ENCODE results near the gene SCG5.

Gene SCG5

DNA sequence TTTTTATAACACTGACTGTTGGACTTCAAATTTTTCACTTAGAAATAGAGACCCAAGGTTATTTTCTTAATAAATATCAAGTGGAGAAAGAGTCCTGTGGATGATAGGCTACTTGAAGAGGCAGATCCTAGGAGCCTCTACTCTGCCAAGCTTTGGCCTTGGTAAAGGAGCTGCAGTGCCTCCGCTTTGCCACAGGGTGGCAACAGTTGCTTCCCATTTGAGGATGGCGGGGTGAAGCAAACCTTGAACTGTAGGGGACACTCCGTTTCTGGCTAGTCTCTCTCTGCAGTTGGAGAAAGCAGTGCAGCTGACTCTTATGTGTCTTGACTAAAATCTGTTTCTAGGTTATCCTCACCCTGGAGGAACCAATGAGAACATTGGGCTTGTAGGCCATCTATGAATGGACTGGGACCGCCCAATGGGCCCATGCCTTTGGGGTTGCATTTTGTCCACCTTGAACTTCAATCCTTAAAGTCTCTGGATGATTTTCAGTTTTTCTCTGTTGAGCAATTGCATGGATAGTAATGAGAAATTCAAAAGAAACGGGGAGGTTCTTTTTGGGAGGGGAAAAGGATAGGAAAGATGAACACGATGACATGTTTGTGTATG is 9.8 kb downstream of the SCG5 start:
- Histone ChIP-seq H3K4me1 (ENCODE audit: low read length) (peaks cover 5% of the 10 kb centered on the region; the same call in 1 of the 2 replicates), H2AFZ (ENCODE audit: low read length) (no peak overlapping the region), H3K9me3 (replicated peaks; ENCODE audit: insufficient read depth, low read length) (no peaks in the 10 kb centered on the region), H3K4me3 (ENCODE audit: low read length) (no peak overlapping the region), H3K4me2 (ENCODE audit: low read depth, low read length) (no peak overlapping the region), H4K20me1 (ENCODE audit: insufficient read depth, low read length) (no peaks in the 10 kb centered on the region), H3F3A (ENCODE audit: insufficient read depth, low read length) (peaks cover 1% of the 10 kb centered on the region), H3K9ac (ENCODE audit: low read length) (no peak overlapping the region), H3K9me2 (replicated peaks; ENCODE audit: insufficient read depth, low read length) (no peaks in the 10 kb centered on the region), H3K27ac (ENCODE audit: low read length) (no peak overlapping the region), H3K36me3 (replicated peaks; ENCODE audit: insufficient read depth, low read length) (0 out of 2 replicates have a peak, but pooled peaks cover 7% of the 10 kb centered on the region), H3K27me3 (replicated peaks; ENCODE audit: insufficient read depth, low read length) (no peaks in the 10 kb centered on the region), H3K79me2 (ENCODE audit: low read length) (no peaks in the 10 kb centered on the region)
- TF ChIP-seq EZH2 (optimal IDR thresholded peaks at IDR 0.05; ENCODE audit: low read depth, low read length) (no peak), EZH2phosphoT487 (IDR thresholded peaks at IDR 0.05; ENCODE audit: low read length) (no peak)
- TF ChIP-seq, protein P1, sequence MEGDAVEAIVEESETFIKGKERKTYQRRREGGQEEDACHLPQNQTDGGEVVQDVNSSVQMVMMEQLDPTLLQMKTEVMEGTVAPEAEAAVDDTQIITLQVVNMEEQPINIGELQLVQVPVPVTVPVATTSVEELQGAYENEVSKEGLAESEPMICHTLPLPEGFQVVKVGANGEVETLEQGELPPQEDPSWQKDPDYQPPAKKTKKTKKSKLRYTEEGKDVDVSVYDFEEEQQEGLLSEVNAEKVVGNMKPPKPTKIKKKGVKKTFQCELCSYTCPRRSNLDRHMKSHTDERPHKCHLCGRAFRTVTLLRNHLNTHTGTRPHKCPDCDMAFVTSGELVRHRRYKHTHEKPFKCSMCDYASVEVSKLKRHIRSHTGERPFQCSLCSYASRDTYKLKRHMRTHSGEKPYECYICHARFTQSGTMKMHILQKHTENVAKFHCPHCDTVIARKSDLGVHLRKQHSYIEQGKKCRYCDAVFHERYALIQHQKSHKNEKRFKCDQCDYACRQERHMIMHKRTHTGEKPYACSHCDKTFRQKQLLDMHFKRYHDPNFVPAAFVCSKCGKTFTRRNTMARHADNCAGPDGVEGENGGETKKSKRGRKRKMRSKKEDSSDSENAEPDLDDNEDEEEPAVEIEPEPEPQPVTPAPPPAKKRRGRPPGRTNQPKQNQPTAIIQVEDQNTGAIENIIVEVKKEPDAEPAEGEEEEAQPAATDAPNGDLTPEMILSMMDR (IDR thresholded peaks at IDR 0.05; ENCODE audit: low read length) = peak; percentile 88
- DNase-seq = peak; percentile 70

DNA sequence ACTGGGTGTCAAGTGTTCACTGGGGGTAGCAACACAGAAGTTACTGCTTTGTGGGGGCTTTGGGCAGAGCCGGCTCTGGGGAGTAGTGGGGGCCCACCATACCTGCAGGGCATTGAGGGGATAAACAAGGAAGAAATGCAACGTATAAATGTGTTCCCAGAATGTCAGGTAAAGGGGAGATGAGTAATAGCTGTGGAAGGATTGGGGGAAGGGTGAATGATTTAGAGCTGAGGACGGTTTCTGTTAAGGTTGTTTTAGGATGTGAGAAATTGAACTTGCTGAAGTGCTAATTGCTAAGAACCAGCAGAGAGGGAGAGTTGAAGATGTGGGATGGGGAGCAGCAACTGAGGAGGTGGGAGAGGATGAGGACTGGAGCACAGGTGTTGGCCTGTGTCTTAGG is 10.7 kb downstream of the SCG5 start:
- no peaks in the 10 kb centered on the region for H3K9me3 ChIP-seq (replicated peaks; ENCODE audit: insufficient read depth, low read length)
- H3K9me2 ChIP-seq (replicated peaks; ENCODE audit: insufficient read depth, low read length) = no peaks in the 10 kb centered on the region
- no peak overlapping the region for H3K27ac ChIP-seq (ENCODE audit: low read length)
- TF ChIP-seq, protein P1 (IDR thresholded peaks at IDR 0.05; ENCODE audit: low read length) = no peak
- TF ChIP-seq EZH2 (optimal IDR thresholded peaks at IDR 0.05; ENCODE audit: low read depth, low read length) = no peak
- TF ChIP-seq EZH2phosphoT487 (IDR thresholded peaks at IDR 0.05; ENCODE audit: low read length) = no peak
- H3K4me1 ChIP-seq (ENCODE audit: low read length) = peaks cover 10% of the 10 kb centered on the region; the same call in 1 of the 2 replicates
- no peak for DNase-seq
- no peaks in the 10 kb centered on the region for H4K20me1 ChIP-seq (ENCODE audit: insufficient read depth, low read length)
- H3K4me3 ChIP-seq (ENCODE audit: low read length) = no peak overlapping the region
- H2AFZ ChIP-seq (ENCODE audit: low read length) = no peak overlapping the region
- 0 out of 2 replicates have a peak, but pooled peaks cover 7% of the 10 kb centered on the region for H3K36me3 ChIP-seq (replicated peaks; ENCODE audit: insufficient read depth, low read length)
- no peak overlapping the region for H3K9ac ChIP-seq (ENCODE audit: low read length)
- peaks cover 9% of the 10 kb centered on the region for H3F3A ChIP-seq (ENCODE audit: insufficient read depth, low read length)
- no peaks in the 10 kb centered on the region for H3K27me3 ChIP-seq (replicated peaks; ENCODE audit: insufficient read depth, low read length)
- H3K4me2 ChIP-seq (ENCODE audit: low read depth, low read length) = no peak overlapping the region
- H3K79me2 ChIP-seq (ENCODE audit: low read length) = no peaks in the 10 kb centered on the region

DNA sequence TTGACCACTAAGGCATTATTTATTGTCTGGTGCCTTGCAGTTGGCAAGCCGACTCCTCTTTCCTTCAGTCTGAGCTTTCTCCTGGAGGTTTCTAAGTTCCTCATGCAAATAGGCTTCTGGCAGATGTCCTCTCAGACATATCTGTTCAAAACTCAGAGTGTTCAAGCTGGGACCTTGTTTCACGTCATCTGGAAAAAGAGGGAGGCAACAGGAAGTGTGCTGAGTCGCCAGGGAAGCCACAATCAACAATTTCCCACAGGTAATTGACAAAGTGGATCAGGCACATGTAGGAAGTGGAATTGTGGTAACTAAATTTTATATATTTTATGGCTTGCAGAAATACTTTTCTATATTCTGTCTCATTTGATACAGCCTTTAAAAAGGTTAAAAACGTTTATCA is 14.6 kb downstream of the SCG5 start:
- no peaks in the 10 kb centered on the region for H3K79me2 ChIP-seq (ENCODE audit: low read length)
- H3K4me3 ChIP-seq (ENCODE audit: low read length) = no peak overlapping the region
- no peak overlapping the region for H2AFZ ChIP-seq (ENCODE audit: low read length)
- no peaks in the 10 kb centered on the region for H4K20me1 ChIP-seq (ENCODE audit: insufficient read depth, low read length)
- no peak overlapping the region for H3K27ac ChIP-seq (ENCODE audit: low read length)
- no peaks in the 10 kb centered on the region for H3K27me3 ChIP-seq (replicated peaks; ENCODE audit: insufficient read depth, low read length)
- 0 out of 2 replicates have a peak, but pooled peaks cover 7% of the 10 kb centered on the region for H3K36me3 ChIP-seq (replicated peaks; ENCODE audit: insufficient read depth, low read length)
- no peaks in the 10 kb centered on the region for H3K9me2 ChIP-seq (replicated peaks; ENCODE audit: insufficient read depth, low read length)
- peaks cover 14% of the 10 kb centered on the region for H3F3A ChIP-seq (ENCODE audit: insufficient read depth, low read length)
- H3K4me2 ChIP-seq (ENCODE audit: low read depth, low read length) = peak overlapping the region; percentile 46; the same call in 1 of the 2 replicates
- peaks cover 15% of the 10 kb centered on the region for H3K4me1 ChIP-seq (ENCODE audit: low read length)
- H3K9me3 ChIP-seq (replicated peaks; ENCODE audit: insufficient read depth, low read length) = no peaks in the 10 kb centered on the region
- no peak overlapping the region for H3K9ac ChIP-seq (ENCODE audit: low read length)
- TF ChIP-seq EZH2 (optimal IDR thresholded peaks at IDR 0.05; ENCODE audit: low read depth, low read length) = no peak
- TF ChIP-seq, protein P1 (IDR thresholded peaks at IDR 0.05; ENCODE audit: low read length) = no peak
- no peak for TF ChIP-seq EZH2phosphoT487 (IDR thresholded peaks at IDR 0.05; ENCODE audit: low read length)
- DNase-seq = no peak
